Inflammatory macrophage (primary cell): ENCODE results near the gene BACH2.
"Not testable (repeated sequence)": the region's sequence is repeated elsewhere in the genome, so short reads cannot be mapped to it uniquely, and the experiment has no call there.

ENCODE experiments used
- DNase-seq, 2 donors: peaks; one replicate each; pipeline ENCODE4 v3.0.0-alpha.2; 2020 to 2022

Gene BACH2

GRCh38 chr6:90209527-90209926 is 87.1 kb downstream of the BACH2 start:
- no peak for DNase-seq

GRCh38 chr6:90208690-90209089 is 88.0 kb downstream of the BACH2 start:
- DNase-seq: not testable (repeated sequence)

GRCh38 chr6:90204327-90205056 is 92.2 kb downstream of the BACH2 start:
- DNase-seq: no peak

- DNase-seq: no peak
Measured at GRCh38 chr6:90203672-90204071, 93.0 kb downstream of the BACH2 start.

- no peak for DNase-seq
Measured at GRCh38 chr6:90202156-90202555, 94.5 kb downstream of the BACH2 start.

- DNase-seq: no peak
Measured at GRCh38 chr6:90199900-90200299, 96.7 kb downstream of the BACH2 start.

GRCh38 chr6:90198758-90199425 is 97.8 kb downstream of the BACH2 start:
- no peak for DNase-seq

- DNase-seq: peak; percentile 76 to 84
Measured at GRCh38 chr6:90197854-90198496, 98.7 kb downstream of the BACH2 start.

- DNase-seq: no peak
Measured at GRCh38 chr6:90195094-90195829, 101.4 kb downstream of the BACH2 start.

- no peak for DNase-seq
Measured at GRCh38 chr6:90194371-90194841, 102.2 kb downstream of the BACH2 start.

GRCh38 chr6:90193359-90193758 is 103.3 kb downstream of the BACH2 start:
- DNase-seq: no peak

GRCh38 chr6:90192857-90193256 is 103.8 kb downstream of the BACH2 start:
- no peak for DNase-seq

- no peak for DNase-seq
Measured at GRCh38 chr6:90190752-90191395, 105.8 kb downstream of the BACH2 start.

- no peak for DNase-seq
Measured at GRCh38 chr6:90190131-90190530, 106.5 kb downstream of the BACH2 start.

- DNase-seq: no peak
Measured at GRCh38 chr6:90187437-90188121, 109.1 kb downstream of the BACH2 start.

- no peak for DNase-seq
Measured at GRCh38 chr6:90186637-90187371, 109.8 kb downstream of the BACH2 start.

GRCh38 chr6:90186026-90186425 is 110.6 kb downstream of the BACH2 start:
- no peak for DNase-seq

- DNase-seq: peak in 1 of 2 donors; percentile 10
Measured at GRCh38 chr6:90184334-90185298, 112.0 kb downstream of the BACH2 start.

GRCh38 chr6:90183587-90184333 is 112.9 kb downstream of the BACH2 start:
- DNase-seq: no peak
